HG02571 (cell line): ENCODE results near the gene TLE1.

Experiments used
- ATAC-seq: cut with Tn5 transposase; IDR thresholded peaks from one replicate; pipeline ENCODE4 v1.9.1; 2021; ENCODE audit warnings: mild to moderate bottlenecking, moderate library complexity; ENCODE audit not compliant: unreplicated experiment

Gene TLE1

GRCh38 chr9:81584099-81584498 is 105.2 kb downstream of the TLE1 start:
- no peak for ATAC-seq

- no peak for ATAC-seq
These were observed 107.4 kb downstream of the TLE1 start for GRCh38 chr9:81581986-81582385.

GRCh38 chr9:81579381-81579780 is 110.0 kb downstream of the TLE1 start:
- no peak for ATAC-seq

- no peak for ATAC-seq
These were observed 110.7 kb downstream of the TLE1 start for GRCh38 chr9:81578606-81579005.

- ATAC-seq, result no peak
These were observed 113.4 kb downstream of the TLE1 start for GRCh38 chr9:81575956-81576355.

- ATAC-seq, result no peak
These were observed 114.9 kb downstream of the TLE1 start for GRCh38 chr9:81574405-81574804.

- no peak for ATAC-seq
These were observed 115.7 kb downstream of the TLE1 start for GRCh38 chr9:81573415-81574321.

GRCh38 chr9:81570083-81570482 is 119.3 kb downstream of the TLE1 start:
- no peak for ATAC-seq

- no peak for ATAC-seq
These were observed 123.2 kb downstream of the TLE1 start for GRCh38 chr9:81566074-81566698.

GRCh38 chr9:81565609-81566008 is 123.7 kb downstream of the TLE1 start:
- ATAC-seq, result no peak

GRCh38 chr9:81565144-81565543 is 124.2 kb downstream of the TLE1 start:
- no peak for ATAC-seq

- no peak for ATAC-seq
These were observed 124.7 kb downstream of the TLE1 start for GRCh38 chr9:81564632-81565031.

- ATAC-seq, result no peak
These were observed 125.6 kb downstream of the TLE1 start for GRCh38 chr9:81563739-81564138.

- ATAC-seq, result no peak
These were observed 126.3 kb downstream of the TLE1 start for GRCh38 chr9:81563020-81563407.

- ATAC-seq, result no peak
These were observed 126.9 kb downstream of the TLE1 start for GRCh38 chr9:81562231-81563019.

- ATAC-seq, result peak; percentile 59
These were observed 128.3 kb downstream of the TLE1 start for GRCh38 chr9:81560851-81561732.

GRCh38 chr9:81559709-81560108 is 129.6 kb downstream of the TLE1 start:
- no peak for ATAC-seq

- ATAC-seq, result no peak
These were observed 130.2 kb downstream of the TLE1 start for GRCh38 chr9:81559197-81559596.

- no peak for ATAC-seq
These were observed 131.1 kb downstream of the TLE1 start for GRCh38 chr9:81558091-81558830.
